ENCODE data around the gene GUCY2D. TPM values are rescaled to one million over a fixed set of nuclear protein-coding genes. Genes with fewer than 3 reads are reported as not detected.

GUCY2D gene
- total RNA-seq, 1 donor from 2014 or later, result not detected

GRCh38 chr17:8025176-8025911, 22.9 kb downstream of the GUCY2D start:
- no peak overlapping the region for H3K27ac ChIP-seq
- no peaks in the 10 kb centered on the region for H3K4me1 ChIP-seq
- H3K9me3 ChIP-seq, result no peaks in the 10 kb centered on the region
- H3K27me3 ChIP-seq, result no peaks in the 10 kb centered on the region
- TF ChIP-seq POLR2A (IDR thresholded peaks at IDR 0.05) (no peak), POLR2AphosphoS5 (IDR thresholded peaks at IDR 0.05; ENCODE audit: insufficient read depth in 1 of 2, low read depth in 1 of 2) (no peak)
- TF ChIP-seq, protein P1, sequence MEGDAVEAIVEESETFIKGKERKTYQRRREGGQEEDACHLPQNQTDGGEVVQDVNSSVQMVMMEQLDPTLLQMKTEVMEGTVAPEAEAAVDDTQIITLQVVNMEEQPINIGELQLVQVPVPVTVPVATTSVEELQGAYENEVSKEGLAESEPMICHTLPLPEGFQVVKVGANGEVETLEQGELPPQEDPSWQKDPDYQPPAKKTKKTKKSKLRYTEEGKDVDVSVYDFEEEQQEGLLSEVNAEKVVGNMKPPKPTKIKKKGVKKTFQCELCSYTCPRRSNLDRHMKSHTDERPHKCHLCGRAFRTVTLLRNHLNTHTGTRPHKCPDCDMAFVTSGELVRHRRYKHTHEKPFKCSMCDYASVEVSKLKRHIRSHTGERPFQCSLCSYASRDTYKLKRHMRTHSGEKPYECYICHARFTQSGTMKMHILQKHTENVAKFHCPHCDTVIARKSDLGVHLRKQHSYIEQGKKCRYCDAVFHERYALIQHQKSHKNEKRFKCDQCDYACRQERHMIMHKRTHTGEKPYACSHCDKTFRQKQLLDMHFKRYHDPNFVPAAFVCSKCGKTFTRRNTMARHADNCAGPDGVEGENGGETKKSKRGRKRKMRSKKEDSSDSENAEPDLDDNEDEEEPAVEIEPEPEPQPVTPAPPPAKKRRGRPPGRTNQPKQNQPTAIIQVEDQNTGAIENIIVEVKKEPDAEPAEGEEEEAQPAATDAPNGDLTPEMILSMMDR (IDR thresholded peaks at IDR 0.05), result no peak
- intact Hi-C loops (cut with DNase I), result no loop called here
- no peak for DNase-seq (ENCODE audit: extremely low spot score in 2 of 2)
- H3K4me3 ChIP-seq, result no peak overlapping the region
- H3K36me3 ChIP-seq, result no peaks in the 10 kb centered on the region

DNA sequence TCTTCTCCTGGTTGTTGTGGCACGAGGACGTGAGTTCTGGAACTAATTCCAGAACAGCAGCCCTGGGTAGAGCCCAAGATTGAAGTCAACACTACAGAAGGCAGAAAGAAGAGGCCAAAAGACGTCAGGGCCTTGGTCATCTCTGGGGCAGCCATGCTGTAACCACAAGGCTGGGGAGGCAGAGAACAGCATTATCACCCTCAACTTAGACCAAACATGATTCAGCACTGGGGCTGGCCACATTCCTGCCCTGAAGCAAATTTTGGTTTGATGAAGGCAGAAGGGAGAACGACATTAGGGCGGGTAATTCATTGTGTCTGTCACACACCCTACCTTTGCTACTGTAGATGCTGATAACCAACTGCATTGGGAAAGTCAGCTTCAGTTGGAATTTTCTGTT, 26.7 kb downstream of the GUCY2D start:
- H3K27ac ChIP-seq, result no peak overlapping the region
- no peak for DNase-seq (ENCODE audit: extremely low spot score in 2 of 2)
- TF ChIP-seq POLR2A (IDR thresholded peaks at IDR 0.05) (no peak), POLR2AphosphoS5 (IDR thresholded peaks at IDR 0.05; ENCODE audit: insufficient read depth in 1 of 2, low read depth in 1 of 2) (no peak)
- TF ChIP-seq, protein P1 (IDR thresholded peaks at IDR 0.05), result no peak
- no peaks in the 10 kb centered on the region for H3K9me3 ChIP-seq
- no peaks in the 10 kb centered on the region for H3K36me3 ChIP-seq
- intact Hi-C loops (cut with DNase I), result no loop called here
- no peak overlapping the region for H3K4me3 ChIP-seq
- H3K27me3 ChIP-seq, result no peaks in the 10 kb centered on the region
- no peaks in the 10 kb centered on the region for H3K4me1 ChIP-seq

DNA sequence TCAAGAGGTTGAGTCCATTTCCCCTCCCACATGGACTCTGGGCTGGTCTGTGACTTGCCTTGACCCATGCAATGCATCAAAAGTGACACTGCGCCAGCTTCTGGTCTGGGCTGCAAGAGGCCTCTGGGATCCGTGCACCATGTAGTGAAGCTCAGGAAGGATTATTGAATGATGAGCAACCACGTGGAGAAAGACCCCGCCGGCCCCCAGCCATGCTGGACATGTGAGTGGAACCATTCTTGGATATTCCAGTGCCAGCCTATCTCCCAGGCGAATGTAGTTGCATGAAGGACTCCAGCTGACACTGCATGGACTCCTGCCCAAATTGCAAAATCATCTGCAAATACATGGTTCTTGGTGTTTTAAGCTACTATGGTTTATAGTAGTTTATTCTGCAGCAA, 28.8 kb downstream of the GUCY2D start:
- H3K9me3 ChIP-seq, result no peaks in the 10 kb centered on the region
- intact Hi-C loops (cut with DNase I), result no loop called here

GRCh38 chr17:8031950-8032349, 29.5 kb downstream of the GUCY2D start:
- DNase-seq (ENCODE audit: extremely low spot score in 2 of 2), result no peak
- no peaks in the 10 kb centered on the region for H3K27me3 ChIP-seq
- intact Hi-C loops (cut with DNase I), result no loop called here
- TF ChIP-seq POLR2AphosphoS5 (IDR thresholded peaks at IDR 0.05; ENCODE audit: insufficient read depth in 1 of 2, low read depth in 1 of 2) (no peak), POLR2A (IDR thresholded peaks at IDR 0.05) (no peak)
- TF ChIP-seq, protein P1 (IDR thresholded peaks at IDR 0.05), result no peak
- no peak overlapping the region for H3K27ac ChIP-seq
- H3K9me3 ChIP-seq, result no peaks in the 10 kb centered on the region
- no peak overlapping the region for H3K4me3 ChIP-seq
- no peaks in the 10 kb centered on the region for H3K36me3 ChIP-seq
- no peaks in the 10 kb centered on the region for H3K4me1 ChIP-seq

More for the DNA sequence above, 28.8 kb downstream of the GUCY2D start:
- Histone ChIP-seq H3K36me3 (no peaks in the 10 kb centered on the region), H3K27ac (no peak overlapping the region), H3K4me3 (no peak overlapping the region), H3K4me1 (no peaks in the 10 kb centered on the region), H3K27me3 (no peaks in the 10 kb centered on the region)
- TF ChIP-seq, protein P1 (IDR thresholded peaks at IDR 0.05), result no peak
- TF ChIP-seq POLR2AphosphoS5 (IDR thresholded peaks at IDR 0.05; ENCODE audit: insufficient read depth in 1 of 2, low read depth in 1 of 2), result no peak
- TF ChIP-seq POLR2A (IDR thresholded peaks at IDR 0.05), result no peak
- no peak for DNase-seq (ENCODE audit: extremely low spot score in 2 of 2)

DNA sequence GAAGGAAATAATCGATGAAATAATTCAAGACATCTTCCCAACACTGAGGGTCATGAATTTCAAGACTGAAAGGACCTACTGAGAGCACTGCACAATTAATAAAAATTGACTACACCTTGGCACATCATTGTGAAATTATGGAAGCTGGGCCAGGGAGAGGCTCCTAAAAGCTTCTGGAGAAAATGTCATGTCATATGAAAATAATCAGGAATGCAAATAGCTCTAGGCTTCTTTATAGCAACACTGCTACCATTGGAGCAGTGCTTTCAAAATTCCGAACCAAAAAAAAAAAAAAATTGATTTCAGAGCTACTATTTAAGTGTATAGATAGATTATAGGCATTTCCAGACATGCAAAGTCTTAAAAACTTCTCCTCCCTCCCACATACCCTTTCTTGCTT, 30.0 kb downstream of the GUCY2D start:
- TF ChIP-seq, protein P1 (IDR thresholded peaks at IDR 0.05), result no peak
- no peak for TF ChIP-seq POLR2AphosphoS5 (IDR thresholded peaks at IDR 0.05; ENCODE audit: insufficient read depth in 1 of 2, low read depth in 1 of 2)
- TF ChIP-seq POLR2A (IDR thresholded peaks at IDR 0.05), result no peak
- intact Hi-C loops (cut with DNase I), result no loop called here
- Histone ChIP-seq H3K4me3 (no peak overlapping the region), H3K27me3 (no peaks in the 10 kb centered on the region), H3K9me3 (no peaks in the 10 kb centered on the region), H3K36me3 (no peaks in the 10 kb centered on the region), H3K27ac (no peak overlapping the region), H3K4me1 (no peaks in the 10 kb centered on the region)
- no peak for DNase-seq (ENCODE audit: extremely low spot score in 2 of 2)
